ENCODE data around the gene BIRC7. TPM values are rescaled to one million over a fixed set of nuclear protein-coding genes. Genes with fewer than 3 reads are reported as not detected.

The BIRC7 gene
- total RNA-seq, 1 experiment from 2014 or later, result 0.17 TPM

- TF ChIP-seq NFATC4 (CRISPR knock-in tag; IDR thresholded peaks at IDR 0.05) (no peak), SP1 (CRISPR knock-in tag; conservative IDR thresholded peaks at IDR 0.05) (no peak), MLX (CRISPR knock-in tag; IDR thresholded peaks at IDR 0.05) (no peak)
These were observed 32.0 kb downstream of the BIRC7 start (continued) for GRCh38 chr20:63267691-63268090.

DNA sequence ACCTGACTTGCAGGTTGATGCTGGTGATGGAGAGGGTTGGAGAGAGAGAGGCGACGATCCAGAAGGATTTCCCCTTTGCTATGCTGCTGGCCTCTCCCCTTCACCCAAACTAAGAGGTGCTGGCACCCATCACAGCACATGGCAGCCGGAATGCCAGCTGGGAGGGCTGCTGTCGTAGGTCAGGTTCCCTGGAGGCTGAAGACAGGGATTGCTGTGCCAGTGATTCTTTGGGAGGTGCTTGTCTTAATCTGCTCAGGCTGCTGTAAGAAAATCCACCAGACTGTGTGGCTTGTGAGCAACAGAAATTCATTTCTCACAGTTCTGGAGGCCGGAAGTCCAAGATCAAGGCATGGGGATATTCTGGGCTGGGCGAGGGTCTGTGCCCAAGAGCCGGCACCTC, 32.6 kb downstream of the BIRC7 start:
- DNase-seq (ENCODE audit: low spot score), result no peak
- ChIA-PET CTCF (interaction anchor here (1.1 to 2.6 kb wide), 4 partner anchors 13 to 114 kb away, joined by 3 to 22 read pairs (median 4); no protein-coding TSS in a partner anchor), POLR2A (no interaction called here)
- Mint-ChIP-seq H3K4me3 (no peak overlapping the region), H3K36me3 (no peaks in the 10 kb centered on the region), H3K27me3 (ENCODE audit: low read depth) (no peaks in the 10 kb centered on the region), H3K9me3 (no peaks in the 10 kb centered on the region), H3K27ac (no peak overlapping the region), H3K4me1 (peaks cover 7% of the 10 kb centered on the region)
- no peak for TF ChIP-seq NFE2L1 (CRISPR knock-in tag; IDR thresholded peaks at IDR 0.05)
- TF ChIP-seq ZNF532 (CRISPR knock-in tag; IDR thresholded peaks at IDR 0.05; ENCODE audit: borderline replicate concordance), result no peak
- TF ChIP-seq RELA (CRISPR knock-in tag; IDR thresholded peaks at IDR 0.05; ENCODE audit: borderline replicate concordance), result no peak
- TF ChIP-seq NFATC4 (CRISPR knock-in tag; IDR thresholded peaks at IDR 0.05), result no peak
- TF ChIP-seq PREB (CRISPR knock-in tag; IDR thresholded peaks at IDR 0.05; ENCODE audit: borderline replicate concordance), result no peak
- TF ChIP-seq JAZF1 (CRISPR knock-in tag; IDR thresholded peaks at IDR 0.05), result no peak
- TF ChIP-seq ARID4B (CRISPR knock-in tag; IDR thresholded peaks at IDR 0.05; ENCODE audit: borderline replicate concordance), result no peak
- TF ChIP-seq, protein P1, sequence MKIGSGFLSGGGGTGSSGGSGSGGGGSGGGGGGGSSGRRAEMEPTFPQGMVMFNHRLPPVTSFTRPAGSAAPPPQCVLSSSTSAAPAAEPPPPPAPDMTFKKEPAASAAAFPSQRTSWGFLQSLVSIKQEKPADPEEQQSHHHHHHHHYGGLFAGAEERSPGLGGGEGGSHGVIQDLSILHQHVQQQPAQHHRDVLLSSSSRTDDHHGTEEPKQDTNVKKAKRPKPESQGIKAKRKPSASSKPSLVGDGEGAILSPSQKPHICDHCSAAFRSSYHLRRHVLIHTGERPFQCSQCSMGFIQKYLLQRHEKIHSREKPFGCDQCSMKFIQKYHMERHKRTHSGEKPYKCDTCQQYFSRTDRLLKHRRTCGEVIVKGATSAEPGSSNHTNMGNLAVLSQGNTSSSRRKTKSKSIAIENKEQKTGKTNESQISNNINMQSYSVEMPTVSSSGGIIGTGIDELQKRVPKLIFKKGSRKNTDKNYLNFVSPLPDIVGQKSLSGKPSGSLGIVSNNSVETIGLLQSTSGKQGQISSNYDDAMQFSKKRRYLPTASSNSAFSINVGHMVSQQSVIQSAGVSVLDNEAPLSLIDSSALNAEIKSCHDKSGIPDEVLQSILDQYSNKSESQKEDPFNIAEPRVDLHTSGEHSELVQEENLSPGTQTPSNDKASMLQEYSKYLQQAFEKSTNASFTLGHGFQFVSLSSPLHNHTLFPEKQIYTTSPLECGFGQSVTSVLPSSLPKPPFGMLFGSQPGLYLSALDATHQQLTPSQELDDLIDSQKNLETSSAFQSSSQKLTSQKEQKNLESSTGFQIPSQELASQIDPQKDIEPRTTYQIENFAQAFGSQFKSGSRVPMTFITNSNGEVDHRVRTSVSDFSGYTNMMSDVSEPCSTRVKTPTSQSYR (CRISPR knock-in tag; IDR thresholded peaks at IDR 0.05), result no peak
- no peak for TF ChIP-seq PRDM15 (CRISPR knock-in tag; IDR thresholded peaks at IDR 0.05)
- TF ChIP-seq TEAD1 (CRISPR knock-in tag; IDR thresholded peaks at IDR 0.05), result no peak
- no peak for TF ChIP-seq E2F5 (CRISPR knock-in tag; IDR thresholded peaks at IDR 0.05)
- TF ChIP-seq SMAD3 (CRISPR knock-in tag; IDR thresholded peaks at IDR 0.05; ENCODE audit: borderline replicate concordance), result no peak
- TF ChIP-seq MXD4 (CRISPR knock-in tag; IDR thresholded peaks at IDR 0.05; ENCODE audit: borderline replicate concordance), result no peak
- TF ChIP-seq GTF2I (CRISPR knock-in tag; conservative IDR thresholded peaks at IDR 0.05), result no peak
- TF ChIP-seq CREM (CRISPR knock-in tag; IDR thresholded peaks at IDR 0.05), result no peak
- ATAC-seq, result no peak

Data from WTC11 (cell line).